SK-N-SH treated with all-trans-retinoic acid at 6 μM for 48 hours (cell line): Measurements from ENCODE around the gene MESD.

Experiments used
- ATAC-seq: fragments of 200-7000 bp; cut with Tn5 transposase; 3 replicates; pipeline ENCODE4 v1.9.1; 2020; ENCODE audit warnings: mild to moderate bottlenecking, moderate library complexity
- ARNTL ChIP-seq: fragments of 450-650 bp; formaldehyde crosslinking; IDR thresholded peaks from 2 replicates; pipeline ENCODE4 v1.5.0; 2020; ENCODE audit warnings: low read depth, mild to moderate bottlenecking, moderate library complexity, borderline replicate concordance
- BACH2 ChIP-seq: fragments of 250-450 bp; sonication (Bioruptor Pico); IDR thresholded peaks from 2 replicates; pipeline ENCODE4 v1.9.0; 2021; ENCODE audit warnings: mild to moderate bottlenecking, borderline replicate concordance
- CREB5 ChIP-seq: fragments of 250-450 bp; sonication (Bioruptor Pico); IDR thresholded peaks from 2 replicates; pipeline ENCODE4 v1.5.1; 2020; ENCODE audit warnings: low read depth, mild to moderate bottlenecking, moderate library complexity
- CSDC2 ChIP-seq: fragments of 250-450 bp; sonication (Bioruptor Pico); IDR thresholded peaks from 2 replicates; pipeline ENCODE4 v1.5.0; 2020; ENCODE audit warnings: mild to moderate bottlenecking, moderate library complexity
- CSRNP3 ChIP-seq: fragments of 250-450 bp; sonication (Bioruptor Pico); IDR thresholded peaks from 2 replicates; pipeline ENCODE4 v1.5.1; 2021; ENCODE audit warnings: mild to moderate bottlenecking, moderate library complexity
- ESRRG ChIP-seq: fragments of 250-450 bp; sonication (Bioruptor Pico); IDR thresholded peaks from 2 replicates; pipeline ENCODE4 v1.6.1; 2021; ENCODE audit warnings: mild to moderate bottlenecking
- GLIS3 ChIP-seq: fragments of 250-450 bp; sonication (Bioruptor Pico); IDR thresholded peaks from 2 replicates; pipeline ENCODE4 v1.5.0; 2020; ENCODE audit warnings: mild to moderate bottlenecking, moderate library complexity
- ISL1 ChIP-seq: fragments of 250-450 bp; sonication (Bioruptor Pico); IDR thresholded peaks from 2 replicates; pipeline ENCODE4 v2.1.2; 2022; ENCODE audit warnings: mild to moderate bottlenecking, moderate library complexity
- OSR1 ChIP-seq: fragments of 250-450 bp; sonication (Bioruptor Pico); IDR thresholded peaks from 2 replicates; pipeline ENCODE4 v1.8.0; 2022; ENCODE audit warnings: moderate library complexity, mild to moderate bottlenecking, inconsistent platforms
- PATZ1 ChIP-seq: fragments of 250-450 bp; sonication (Bioruptor Pico); IDR thresholded peaks from 2 replicates; pipeline ENCODE4 v1.8.0; 2020; ENCODE audit warnings: mild to moderate bottlenecking, moderate library complexity, borderline replicate concordance
- PPARA ChIP-seq: fragments of 250-450 bp; sonication (Bioruptor Pico); IDR thresholded peaks from 2 replicates; pipeline ENCODE4 v1.5.0; 2020; ENCODE audit warnings: mild to moderate bottlenecking, borderline replicate concordance
- RARB ChIP-seq: fragments of 250-450 bp; sonication (Bioruptor Pico); IDR thresholded peaks from 2 replicates; pipeline ENCODE4 v1.8.0; 2021; ENCODE audit warnings: mild to moderate bottlenecking, moderate library complexity
- SNAI2 ChIP-seq: fragments of 250-450 bp; sonication (Bioruptor Pico); IDR thresholded peaks from 2 replicates; pipeline ENCODE4 v1.5.0; 2020; ENCODE audit warnings: mild to moderate bottlenecking, moderate library complexity
- TCF4 ChIP-seq: fragments of 250-450 bp; sonication (Bioruptor Pico); IDR thresholded peaks from 2 replicates; pipeline ENCODE4 v1.8.0; 2021; ENCODE audit warnings: mild to moderate bottlenecking, moderate library complexity, borderline replicate concordance
- TOX ChIP-seq: fragments of 250-450 bp; sonication (Bioruptor Pico); IDR thresholded peaks from 2 replicates; pipeline ENCODE4 v1.8.0; 2021; ENCODE audit warnings: mild to moderate bottlenecking, moderate library complexity, borderline replicate concordance
- TSHZ2 ChIP-seq: fragments of 250-450 bp; sonication (Bioruptor Pico); IDR thresholded peaks from 2 replicates; pipeline ENCODE4 v1.5.0; 2020; ENCODE audit warnings: mild to moderate bottlenecking, moderate library complexity
- ZFP3 ChIP-seq: fragments of 250-450 bp; sonication (Bioruptor Pico); IDR thresholded peaks from 2 replicates; pipeline ENCODE4 v1.5.0; 2020; ENCODE audit warnings: mild to moderate bottlenecking, moderate library complexity
- ZFP30 ChIP-seq: fragments of 450-650 bp; formaldehyde crosslinking; IDR thresholded peaks from 2 replicates; pipeline ENCODE4 v1.5.0; 2022; ENCODE audit warnings: mild to moderate bottlenecking, moderate library complexity
- ZNF565 ChIP-seq: fragments of 450-650 bp; formaldehyde crosslinking; conservative IDR thresholded peaks from 2 replicates; pipeline ENCODE4 v1.5.0; 2020; ENCODE audit warnings: low read depth, mild to moderate bottlenecking, moderate library complexity
- ZNF70 ChIP-seq: fragments of 450-650 bp; formaldehyde crosslinking; IDR thresholded peaks from 2 replicates; pipeline ENCODE4 v1.5.0; 2020; ENCODE audit warnings: mild to moderate bottlenecking, moderate library complexity
- ZNF8 ChIP-seq: fragments of 450-650 bp; formaldehyde crosslinking; IDR thresholded peaks from 2 replicates; pipeline ENCODE4 v1.5.0; 2020; ENCODE audit warnings: mild to moderate bottlenecking, moderate library complexity

MESD gene

GRCh38 chr15:80929225-80929624 lies 60.4 kb downstream of the MESD start:
- TF ChIP-seq PATZ1, result no peak
- TF ChIP-seq ISL1 (CRISPR knock-in tag), result peak; percentile 22; the same call in 1 of the 2 replicates
- peak; percentile 70 for ATAC-seq

GRCh38 chr15:80926126-80926525 lies 63.5 kb downstream of the MESD start:
- no peak for ATAC-seq
- TF ChIP-seq OSR1 (CRISPR knock-in tag) (no peak), ZNF70 (CRISPR knock-in tag) (no peak), GLIS3 (CRISPR knock-in tag) (no peak), ZFP3 (CRISPR knock-in tag) (no peak), ISL1 (CRISPR knock-in tag) (no peak), PPARA (CRISPR knock-in tag) (no peak), PATZ1 (no peak), ESRRG (no peak), BACH2 (CRISPR knock-in tag) (no peak), CREB5 (CRISPR knock-in tag) (no peak), ZNF565 (CRISPR knock-in tag) (no peak), TSHZ2 (no peak), RARB (no peak), TOX (no peak), ARNTL (CRISPR knock-in tag) (no peak), TCF4 (CRISPR knock-in tag) (no peak), ZNF8 (no peak), ZFP30 (CRISPR knock-in tag) (no peak), CSRNP3 (CRISPR knock-in tag) (no peak), CSDC2 (no peak)

- TF ChIP-seq SNAI2 (CRISPR knock-in tag), result no peak
- ATAC-seq, result no peak
Observed at GRCh38 chr15:80925597-80926059, 64.0 kb downstream of the MESD start.

GRCh38 chr15:80924278-80924677 lies 65.3 kb downstream of the MESD start:
- no peak for ATAC-seq
- TF ChIP-seq ZNF70 (CRISPR knock-in tag) (peak; percentile 92), PPARA (CRISPR knock-in tag) (no peak)
